ENCODE results near the gene RFX8. TPM values are rescaled to one million over a fixed set of nuclear protein-coding genes. Genes with fewer than 3 reads are reported as not detected.

RFX8 gene
- total RNA-seq, 1 experiment from 2014 or later, result not detected

DNA sequence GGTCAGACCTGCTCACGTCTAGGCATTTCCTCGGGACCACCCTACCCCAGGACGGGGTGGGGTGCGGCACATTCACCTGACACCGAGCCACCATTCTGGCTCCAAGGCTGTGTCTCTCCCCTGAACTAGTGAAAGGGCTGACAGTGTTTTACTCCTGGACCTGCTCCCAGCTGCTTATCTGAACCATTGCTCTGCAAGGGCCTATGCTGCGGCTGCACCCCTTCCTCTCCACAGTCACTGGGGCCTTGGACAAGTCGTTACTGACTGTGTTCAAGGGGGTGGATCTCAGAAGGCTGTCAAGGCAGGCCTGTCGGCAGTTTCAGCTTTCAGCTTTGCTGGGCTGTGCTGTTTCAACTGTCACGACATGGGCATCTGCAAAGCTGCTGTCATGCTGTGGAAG, 99.3 kb downstream of the RFX8 start:
- H3K9me3 ChIP-seq (ENCODE audit: low read depth, low read length, poor library complexity, severe bottlenecking), result no peaks in the 10 kb centered on the region
- no peaks in the 10 kb centered on the region for H3K36me3 ChIP-seq (ENCODE audit: insufficient read depth, low read length, poor library complexity, severe bottlenecking)
- no peaks in the 10 kb centered on the region for H3K4me1 ChIP-seq (ENCODE audit: insufficient read depth, low read length, poor library complexity, severe bottlenecking)
- POLR2A ChIA-PET (ENCODE audit: low non-redundant PET), result no interaction called here
- intact Hi-C loops (cut with micrococcal nuclease; ENCODE audit: unreplicated experiment), result no loop called here
- no peaks in the 10 kb centered on the region for H3K27me3 ChIP-seq (replicated peaks; ENCODE audit: insufficient read depth, low read depth, low read length, poor library complexity)
- DNase-seq (ENCODE audit: low spot score), result no peak
- TF ChIP-seq, protein P1, sequence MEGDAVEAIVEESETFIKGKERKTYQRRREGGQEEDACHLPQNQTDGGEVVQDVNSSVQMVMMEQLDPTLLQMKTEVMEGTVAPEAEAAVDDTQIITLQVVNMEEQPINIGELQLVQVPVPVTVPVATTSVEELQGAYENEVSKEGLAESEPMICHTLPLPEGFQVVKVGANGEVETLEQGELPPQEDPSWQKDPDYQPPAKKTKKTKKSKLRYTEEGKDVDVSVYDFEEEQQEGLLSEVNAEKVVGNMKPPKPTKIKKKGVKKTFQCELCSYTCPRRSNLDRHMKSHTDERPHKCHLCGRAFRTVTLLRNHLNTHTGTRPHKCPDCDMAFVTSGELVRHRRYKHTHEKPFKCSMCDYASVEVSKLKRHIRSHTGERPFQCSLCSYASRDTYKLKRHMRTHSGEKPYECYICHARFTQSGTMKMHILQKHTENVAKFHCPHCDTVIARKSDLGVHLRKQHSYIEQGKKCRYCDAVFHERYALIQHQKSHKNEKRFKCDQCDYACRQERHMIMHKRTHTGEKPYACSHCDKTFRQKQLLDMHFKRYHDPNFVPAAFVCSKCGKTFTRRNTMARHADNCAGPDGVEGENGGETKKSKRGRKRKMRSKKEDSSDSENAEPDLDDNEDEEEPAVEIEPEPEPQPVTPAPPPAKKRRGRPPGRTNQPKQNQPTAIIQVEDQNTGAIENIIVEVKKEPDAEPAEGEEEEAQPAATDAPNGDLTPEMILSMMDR (conservative IDR thresholded peaks at IDR 0.05; ENCODE audit: low read depth, low read length), result no peak
- TF ChIP-seq EZH2 (IDR thresholded peaks at IDR 0.05; ENCODE audit: borderline replicate concordance, low read depth, low read length, poor library complexity, severe bottlenecking), result no peak
- no peak overlapping the region for H3K27ac ChIP-seq (ENCODE audit: low read depth, low read length, poor library complexity, severe bottlenecking)
- H3K4me3 ChIP-seq (ENCODE audit: low read depth, low read length, poor library complexity, severe bottlenecking), result no peak overlapping the region
- CTCF ChIA-PET, result interaction anchor here (1.5 kb wide), 1 partner anchor 33 kb away, joined by 4 read pairs; no protein-coding TSS in a partner anchor
- BruUV-seq (replicated peaks), result no TSS peak

DNA sequence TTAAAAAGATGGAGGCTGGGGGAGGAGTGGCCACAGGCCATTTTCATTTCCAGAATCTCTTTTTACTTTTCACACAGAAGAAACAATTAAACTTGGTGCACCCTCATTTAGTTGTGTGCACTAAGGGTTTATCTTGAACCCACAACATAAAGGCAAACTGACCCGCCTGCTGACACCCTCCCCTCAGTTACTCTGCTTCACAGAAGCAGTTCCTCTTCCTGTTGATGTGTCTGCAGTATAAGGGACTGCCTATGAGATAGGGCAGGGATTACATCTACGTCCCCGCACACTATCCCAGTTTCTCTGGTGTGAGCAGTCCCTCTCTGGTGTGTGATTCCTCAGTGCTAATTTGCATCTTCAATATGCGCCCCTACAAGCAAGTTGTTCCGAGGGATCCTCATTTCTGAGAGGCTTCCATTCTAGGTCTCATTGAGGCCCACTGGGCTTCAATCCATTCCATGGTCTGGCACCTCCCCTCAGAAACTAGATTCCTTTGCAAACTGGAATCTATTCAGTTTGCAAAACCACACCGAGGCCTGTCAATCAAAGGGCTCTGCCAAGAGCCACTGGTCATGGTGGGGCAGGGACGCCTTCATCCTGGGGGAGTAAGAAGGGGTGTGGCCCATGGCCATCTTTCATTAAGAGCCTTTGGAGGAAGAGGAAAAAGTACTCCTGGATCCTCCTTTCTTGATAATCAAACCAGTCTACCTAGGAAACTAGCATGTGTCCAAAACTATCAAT, 99.9 kb downstream of the RFX8 start:
- intact Hi-C loops (cut with micrococcal nuclease; ENCODE audit: unreplicated experiment), result no loop called here
- no peak overlapping the region for H3K27ac ChIP-seq (ENCODE audit: low read depth, low read length, poor library complexity, severe bottlenecking)
- no peaks in the 10 kb centered on the region for H3K4me1 ChIP-seq (ENCODE audit: insufficient read depth, low read length, poor library complexity, severe bottlenecking)
- POLR2A ChIA-PET (ENCODE audit: low non-redundant PET), result no interaction called here
- no peak for DNase-seq (ENCODE audit: low spot score)
- no peaks in the 10 kb centered on the region for H3K36me3 ChIP-seq (ENCODE audit: insufficient read depth, low read length, poor library complexity, severe bottlenecking)
- H3K27me3 ChIP-seq (replicated peaks; ENCODE audit: insufficient read depth, low read depth, low read length, poor library complexity), result no peaks in the 10 kb centered on the region
- TF ChIP-seq, protein P1 (conservative IDR thresholded peaks at IDR 0.05; ENCODE audit: low read depth, low read length), result no peak
- TF ChIP-seq EZH2 (IDR thresholded peaks at IDR 0.05; ENCODE audit: borderline replicate concordance, low read depth, low read length, poor library complexity, severe bottlenecking), result no peak
- no TSS peak for BruUV-seq (replicated peaks)
- no peaks in the 10 kb centered on the region for H3K9me3 ChIP-seq (ENCODE audit: low read depth, low read length, poor library complexity, severe bottlenecking)
- CTCF ChIA-PET, result no interaction called here
- no peak overlapping the region for H3K4me3 ChIP-seq (ENCODE audit: low read depth, low read length, poor library complexity, severe bottlenecking)

DNA sequence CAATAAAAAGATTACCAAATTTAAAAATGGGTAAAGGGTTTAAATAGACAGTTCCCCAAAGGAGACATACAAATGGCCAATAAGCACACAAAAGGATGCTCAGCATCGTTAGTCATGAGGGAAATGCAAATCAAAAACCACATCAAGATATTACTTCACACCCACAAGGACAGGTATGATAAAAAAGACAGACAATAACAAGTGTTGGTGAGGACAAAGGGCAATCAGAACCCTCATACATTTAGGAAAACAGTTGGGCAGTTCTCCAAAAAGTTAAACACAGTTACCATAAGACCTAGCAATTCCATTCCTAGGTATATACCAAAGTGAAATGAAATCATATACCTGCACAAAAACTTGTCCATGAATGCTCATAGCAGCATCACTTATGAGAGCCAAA, 102.1 kb downstream of the RFX8 start:
- intact Hi-C loops (cut with micrococcal nuclease; ENCODE audit: unreplicated experiment), result no loop called here
- POLR2A ChIA-PET (ENCODE audit: low non-redundant PET), result no interaction called here
- no peak for TF ChIP-seq EZH2 (IDR thresholded peaks at IDR 0.05; ENCODE audit: borderline replicate concordance, low read depth, low read length, poor library complexity, severe bottlenecking)
- TF ChIP-seq, protein P1 (conservative IDR thresholded peaks at IDR 0.05; ENCODE audit: low read depth, low read length), result no peak
- no peak for DNase-seq (ENCODE audit: low spot score)
- Histone ChIP-seq H3K36me3 (ENCODE audit: insufficient read depth, low read length, poor library complexity, severe bottlenecking) (no peaks in the 10 kb centered on the region), H3K27ac (ENCODE audit: low read depth, low read length, poor library complexity, severe bottlenecking) (no peak overlapping the region), H3K4me1 (ENCODE audit: insufficient read depth, low read length, poor library complexity, severe bottlenecking) (peaks cover 4% of the 10 kb centered on the region), H3K9me3 (ENCODE audit: low read depth, low read length, poor library complexity, severe bottlenecking) (no peaks in the 10 kb centered on the region), H3K27me3 (replicated peaks; ENCODE audit: insufficient read depth, low read depth, low read length, poor library complexity) (no peaks in the 10 kb centered on the region), H3K4me3 (ENCODE audit: low read depth, low read length, poor library complexity, severe bottlenecking) (no peak overlapping the region)
- BruUV-seq (replicated peaks), result no TSS peak
- CTCF ChIA-PET, result no interaction called here

Measured in A673 (cell line).